Stimulated activated effector memory CD8-positive, alpha-beta T cell treated with anti-CD3 and anti-CD28 coated beads, Interleukin-12 subunit alpha, Interleukin-12 subunit beta, amount 100 ng/mL, for 72 hours (primary cell): ENCODE results near the gene COL27A1.
A peak's percentile ranks its signal among the peaks of the same experiment; 100 is the strongest.

Source experiments
- ATAC-seq: fragments of 150-1000 bp; cut with Tn5 transposase; 2 replicates; pipeline ENCODE4 v1.10.0; 2021
- DNase-seq, 2 donors: peaks; one replicate each; pipeline ENCODE4 v3.0.0; 2021 to 2022; ENCODE audit warnings: low spot score in 2 of 2
- H3K27ac Mint-ChIP-seq: one replicate; pipeline ENCODE4 v1.8.0; 2022; ENCODE audit warnings: mild to moderate bottlenecking, mixed read lengths
- H3K36me3 Mint-ChIP-seq: one replicate; pipeline ENCODE4 v1.8.0; 2022; ENCODE audit warnings: mild to moderate bottlenecking, mixed read lengths
- H3K4me1 Mint-ChIP-seq: one replicate; pipeline ENCODE4 v1.8.0; 2022; ENCODE audit warnings: mixed read lengths
- H3K4me3 Mint-ChIP-seq: one replicate; pipeline ENCODE4 v1.8.0; 2022; ENCODE audit warnings: mild to moderate bottlenecking, mixed read lengths
- H3K9me3 Mint-ChIP-seq: one replicate; pipeline ENCODE4 v1.8.0; 2022; ENCODE audit warnings: mixed read lengths

COL27A1 gene

DNA sequence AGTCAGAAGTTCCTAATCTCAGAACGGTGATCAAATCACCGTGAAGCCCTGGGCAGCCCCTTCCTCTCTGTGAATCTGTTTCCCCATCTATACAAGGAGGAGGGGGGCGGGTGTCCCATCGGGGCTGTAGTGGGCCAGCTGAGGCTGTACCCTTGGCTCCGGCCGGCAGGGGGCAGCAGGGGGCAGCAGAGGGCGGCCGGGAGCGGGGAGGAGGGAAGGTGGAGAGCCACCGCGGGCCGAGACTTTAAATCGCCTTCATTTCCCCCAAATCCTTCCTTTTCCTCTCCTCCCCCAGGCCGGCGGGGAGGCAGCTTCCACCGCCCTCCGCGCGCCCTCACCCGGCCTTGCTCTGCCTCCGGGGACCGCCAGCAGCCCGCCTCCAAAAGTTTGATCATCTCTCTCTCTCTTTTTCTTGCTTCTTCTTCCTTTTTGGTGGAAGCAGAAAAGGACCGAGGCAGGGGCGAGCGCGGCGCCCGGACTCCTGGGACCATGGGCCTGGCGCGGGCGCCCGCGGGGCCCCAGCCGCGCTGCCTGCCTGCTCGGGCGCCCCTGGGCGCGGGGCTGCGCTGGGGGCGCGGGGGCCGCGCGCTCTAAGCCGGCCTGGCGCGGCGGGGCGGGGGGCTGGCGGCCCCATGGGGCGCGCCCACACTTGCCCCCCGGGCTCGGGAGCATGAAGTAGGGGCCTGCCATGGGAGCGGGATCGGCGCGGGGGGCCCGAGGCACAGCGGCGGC, at the start of gene COL27A1:
TSS of gene COL27A1 (plus strand) at position 275 of the 732 bp plus-strand sequence. CDS start at position 689, 414 bp downstream.
- Mint-ChIP-seq H3K9me3 (no peaks in the 10 kb centered on the region), H3K36me3 (no peaks in the 10 kb centered on the region), H3K27ac (peak within 1 kb of the TSS; percentile 30), H3K4me3 (peak within 1 kb of the TSS; percentile 76), H3K4me1 (peaks cover 33% of the 10 kb centered on the region)
- DNase-seq (peak; percentile 86 to 91), ATAC-seq (peak; percentile 85)

DNA sequence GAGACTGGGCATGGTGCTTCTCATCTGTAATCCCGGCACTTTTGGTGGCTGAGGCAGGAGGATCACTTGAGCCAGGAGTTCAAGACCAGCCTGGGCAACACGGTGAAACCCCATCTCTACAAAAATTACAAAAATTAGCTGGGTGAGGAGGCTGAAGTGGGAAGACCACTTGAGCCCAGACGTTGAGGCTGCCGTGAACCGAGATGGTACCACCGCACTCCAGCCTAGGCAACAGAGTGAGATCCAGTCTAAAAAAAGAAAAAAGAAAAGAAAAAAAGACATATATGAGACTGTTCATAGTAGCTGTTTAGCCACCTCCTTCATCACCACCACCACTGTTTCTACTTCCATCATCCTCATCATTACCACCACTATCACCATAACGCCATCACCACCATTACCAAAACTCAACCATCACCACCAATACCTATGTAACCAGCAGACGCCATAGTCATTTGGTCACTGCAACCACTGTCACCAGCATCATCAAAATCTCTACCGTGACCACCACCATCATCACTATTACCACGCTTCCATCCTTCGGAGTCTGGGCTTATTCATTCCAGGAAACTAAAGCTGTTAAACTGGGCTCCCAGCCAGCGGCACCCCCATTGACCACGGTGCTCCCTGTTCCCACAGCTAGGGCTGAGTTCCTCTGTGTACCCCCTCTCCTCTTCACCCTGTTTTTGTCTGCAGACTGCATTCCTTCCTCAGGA, 47.9 kb upstream of the COL27A1 start:
- H3K9me3 Mint-ChIP-seq: no peaks in the 10 kb centered on the region
- peaks cover 9% of the 10 kb centered on the region for H3K4me1 Mint-ChIP-seq
- no peak for DNase-seq
- no peak overlapping the region for H3K4me3 Mint-ChIP-seq
- ATAC-seq: peak; percentile 73
- H3K27ac Mint-ChIP-seq: no peak overlapping the region
- H3K36me3 Mint-ChIP-seq: no peaks in the 10 kb centered on the region

DNA sequence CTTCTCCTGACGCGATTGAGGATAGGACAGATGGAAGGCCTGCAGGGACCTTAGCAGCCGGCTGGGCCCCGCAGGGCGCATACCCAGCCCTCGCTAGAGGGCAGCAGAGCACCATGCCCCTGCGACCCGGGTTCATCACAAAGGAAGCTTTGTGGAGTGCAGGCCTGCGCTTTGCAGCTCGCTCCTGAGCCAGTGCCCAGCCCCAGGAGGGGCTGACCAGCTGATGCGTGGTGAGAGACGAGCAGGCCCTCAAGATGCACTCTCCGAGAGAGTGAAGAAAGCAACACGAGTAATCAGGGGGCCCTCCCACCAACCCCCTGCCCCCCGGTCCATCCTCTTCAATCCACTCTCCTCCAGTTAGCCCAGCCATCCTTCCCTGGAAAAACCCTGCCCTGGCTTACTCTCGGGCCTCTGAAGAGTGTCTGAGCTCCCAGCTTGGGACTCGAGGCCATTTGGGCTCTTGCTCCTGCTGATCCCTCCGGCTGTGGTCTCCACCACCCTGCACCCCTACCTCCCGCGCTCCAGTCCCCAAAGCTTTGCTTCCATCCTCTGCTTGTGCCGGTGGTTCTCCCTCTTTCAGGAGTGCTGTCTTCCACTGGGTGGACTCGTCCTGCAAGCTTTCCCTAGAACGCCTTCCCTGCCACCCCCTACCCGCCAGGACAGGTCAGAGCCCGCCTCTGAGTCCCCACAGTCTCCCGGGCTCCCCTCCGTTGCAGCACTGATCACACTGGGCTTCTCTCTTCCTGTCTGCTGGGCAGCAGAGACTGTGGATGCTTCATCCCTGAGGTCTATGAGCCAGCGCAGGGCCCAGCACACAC, 47.1 kb upstream of the COL27A1 start:
- H3K4me3 Mint-ChIP-seq: no peak overlapping the region
- peak; percentile 87 for ATAC-seq

DNA sequence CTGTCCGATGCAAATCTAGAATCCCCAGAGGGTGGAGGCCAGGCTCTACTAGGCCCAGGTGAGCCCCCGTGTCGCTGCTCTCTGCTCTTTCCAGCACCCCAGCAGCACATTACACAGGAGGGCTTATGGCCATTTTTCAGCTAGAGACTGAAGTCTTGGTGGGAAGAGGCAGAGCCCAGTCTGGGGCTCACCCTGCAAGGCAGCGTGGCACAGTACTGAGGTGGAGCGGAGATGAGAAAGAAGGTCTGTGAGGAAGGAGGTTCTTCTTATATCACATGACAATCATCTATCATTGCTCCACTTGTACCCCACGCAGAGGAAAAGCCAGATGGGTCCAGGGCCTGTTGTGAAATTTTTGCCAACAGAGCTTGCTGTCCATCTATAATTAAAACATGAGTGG, 46.2 kb upstream of the COL27A1 start:
- DNase-seq (no peak), ATAC-seq (no peak)
- H3K36me3 Mint-ChIP-seq: no peaks in the 10 kb centered on the region
- no peak overlapping the region for H3K4me3 Mint-ChIP-seq
- no peak overlapping the region for H3K27ac Mint-ChIP-seq
- peaks cover 9% of the 10 kb centered on the region for H3K4me1 Mint-ChIP-seq
- H3K9me3 Mint-ChIP-seq: no peaks in the 10 kb centered on the region

More for the DNA sequence above, 47.1 kb upstream of the COL27A1 start:
- Mint-ChIP-seq H3K36me3 (no peaks in the 10 kb centered on the region), H3K9me3 (no peaks in the 10 kb centered on the region), H3K4me1 (peaks cover 9% of the 10 kb centered on the region), H3K27ac (no peak overlapping the region)
- DNase-seq: peak; percentile 61 to 81

DNA sequence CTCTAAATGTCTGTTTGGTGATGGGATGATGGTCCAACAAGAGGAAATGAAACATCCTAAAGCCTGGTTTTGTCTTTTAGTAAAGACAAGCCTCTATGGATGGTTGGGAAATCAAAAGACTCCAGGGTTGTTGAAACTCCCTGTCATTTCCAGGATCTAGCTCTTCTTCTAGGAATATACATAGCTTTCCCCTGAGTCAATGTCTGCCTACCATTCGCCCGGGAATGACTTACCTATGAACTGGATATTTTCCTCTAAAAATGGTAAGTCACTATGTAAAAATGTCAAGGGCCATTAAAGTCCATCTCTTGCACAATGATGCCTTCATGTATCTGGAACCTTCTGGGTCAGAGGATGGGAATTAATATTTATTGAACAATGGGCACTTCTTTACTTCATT, 45.2 kb upstream of the COL27A1 start:
- DNase-seq: no peak
- H3K4me1 Mint-ChIP-seq: peaks cover 9% of the 10 kb centered on the region
- no peaks in the 10 kb centered on the region for H3K36me3 Mint-ChIP-seq
- no peaks in the 10 kb centered on the region for H3K9me3 Mint-ChIP-seq
- ATAC-seq: no peak
- H3K27ac Mint-ChIP-seq: peak overlapping the region; percentile 8
- no peak overlapping the region for H3K4me3 Mint-ChIP-seq

DNA sequence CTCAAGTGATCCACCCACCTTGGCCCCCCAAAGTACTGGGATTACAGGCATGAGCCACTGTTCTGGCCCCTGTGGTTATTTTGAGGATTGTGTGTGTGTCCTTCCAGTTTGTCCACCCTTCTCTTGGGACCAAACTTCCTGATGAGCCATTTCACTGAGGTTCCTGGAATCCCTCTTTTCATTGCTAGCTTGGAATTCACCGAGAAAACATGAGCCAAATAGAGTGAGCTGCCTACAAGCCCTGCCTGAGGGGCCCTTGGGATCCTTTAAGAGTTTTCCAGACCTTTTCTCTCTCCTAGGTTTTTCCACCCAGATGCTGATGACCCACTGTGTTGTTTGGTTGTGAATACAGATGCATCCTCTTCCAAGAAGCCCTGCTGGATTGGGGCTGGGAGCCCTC, 43.0 kb upstream of the COL27A1 start:
- Mint-ChIP-seq H3K27ac (no peak overlapping the region), H3K9me3 (no peaks in the 10 kb centered on the region), H3K4me1 (peaks cover 8% of the 10 kb centered on the region), H3K4me3 (no peak overlapping the region), H3K36me3 (no peaks in the 10 kb centered on the region)
- ATAC-seq (no peak), DNase-seq (no peak)

DNA sequence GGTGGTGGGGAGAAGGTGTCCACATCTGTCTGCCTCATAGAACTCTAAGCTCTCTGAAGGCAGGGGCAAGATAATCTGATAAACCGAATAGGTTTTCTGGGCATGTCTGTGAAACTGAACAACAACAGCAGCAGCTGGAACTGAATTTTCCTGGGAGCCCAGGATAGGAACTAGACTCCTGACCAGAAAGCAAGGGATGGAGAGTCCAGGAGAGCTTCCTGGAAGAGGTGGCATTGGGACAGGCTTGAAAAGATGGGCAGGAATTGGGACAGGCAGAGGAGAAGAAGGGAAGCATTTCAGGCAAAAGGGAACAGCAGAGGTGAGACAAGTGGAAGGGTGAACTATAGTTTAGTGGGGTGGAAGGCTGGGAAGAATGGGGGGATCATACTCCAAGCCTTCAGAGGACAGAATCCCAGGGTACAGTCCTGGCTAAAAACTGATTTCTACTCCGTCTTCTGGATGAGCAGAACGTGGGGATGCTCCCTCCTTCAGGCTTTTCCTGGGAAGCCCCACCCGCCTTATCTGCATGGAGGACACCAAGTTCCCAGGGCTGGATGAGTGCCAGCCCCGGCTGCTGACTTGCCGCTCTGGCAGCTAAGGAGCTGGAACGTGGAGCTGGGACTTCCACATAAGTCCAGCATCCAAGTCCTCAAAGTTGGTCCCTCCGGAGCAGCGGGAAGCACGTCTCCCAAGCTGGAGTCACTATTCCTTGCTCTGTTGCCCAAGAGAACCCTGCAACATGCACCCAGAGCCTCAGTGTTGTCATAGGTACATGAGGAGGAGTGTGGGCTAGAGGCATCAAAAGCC, 42.4 kb upstream of the COL27A1 start:
- H3K36me3 Mint-ChIP-seq: no peaks in the 10 kb centered on the region
- peaks cover 1% of the 10 kb centered on the region for H3K4me1 Mint-ChIP-seq
- H3K27ac Mint-ChIP-seq: no peak overlapping the region
- ATAC-seq (no peak), DNase-seq (no peak)
- no peaks in the 10 kb centered on the region for H3K9me3 Mint-ChIP-seq
- H3K4me3 Mint-ChIP-seq: no peak overlapping the region

- no peaks in the 10 kb centered on the region for H3K4me1 Mint-ChIP-seq
- DNase-seq: no peak
Measured at GRCh38 chr9:114114364-114114763, 41.0 kb upstream of the COL27A1 start.

GRCh38 chr9:114115654-114116125, 39.6 kb upstream of the COL27A1 start:
- Mint-ChIP-seq H3K4me1 (no peaks in the 10 kb centered on the region), H3K9me3 (no peaks in the 10 kb centered on the region), H3K36me3 (no peaks in the 10 kb centered on the region), H3K27ac (no peak overlapping the region), H3K4me3 (no peak overlapping the region)
- ATAC-seq: no peak
- DNase-seq: no peak

More at GRCh38 chr9:114114364-114114763, 41.0 kb upstream of the COL27A1 start:
- Mint-ChIP-seq H3K9me3 (no peaks in the 10 kb centered on the region), H3K4me3 (no peak overlapping the region), H3K27ac (no peak overlapping the region), H3K36me3 (no peaks in the 10 kb centered on the region)
- ATAC-seq: no peak

- no peak for ATAC-seq
- no peaks in the 10 kb centered on the region for H3K9me3 Mint-ChIP-seq
- H3K36me3 Mint-ChIP-seq: no peaks in the 10 kb centered on the region
- H3K4me3 Mint-ChIP-seq: no peak overlapping the region
- DNase-seq: no peak
- H3K27ac Mint-ChIP-seq: no peak overlapping the region
- H3K4me1 Mint-ChIP-seq: no peaks in the 10 kb centered on the region
Measured at GRCh38 chr9:114116126-114116747, 39.1 kb upstream of the COL27A1 start.

DNA sequence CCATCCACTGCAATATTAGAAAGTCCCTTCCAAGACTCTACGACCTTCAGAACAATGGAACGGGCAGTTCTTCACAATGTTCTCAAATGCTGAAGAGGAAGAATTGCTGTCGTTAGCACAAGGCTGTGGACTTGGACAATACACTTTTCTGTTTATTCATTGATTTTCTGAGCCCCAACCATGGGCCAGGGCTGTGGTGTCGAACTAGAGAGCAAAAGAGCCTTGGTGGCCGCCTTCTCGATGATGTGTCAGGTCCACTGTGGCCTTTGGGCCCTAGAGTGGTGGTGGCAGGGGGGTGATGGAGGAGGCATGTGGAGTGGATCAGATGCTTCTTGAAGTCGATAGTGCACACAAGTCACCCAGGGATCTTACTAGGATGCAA, 37.7 kb upstream of the COL27A1 start:
- H3K4me3 Mint-ChIP-seq: no peak overlapping the region
- H3K4me1 Mint-ChIP-seq: no peaks in the 10 kb centered on the region
- DNase-seq (no peak), ATAC-seq (no peak)
- H3K9me3 Mint-ChIP-seq: no peaks in the 10 kb centered on the region
- H3K27ac Mint-ChIP-seq: no peak overlapping the region
- no peaks in the 10 kb centered on the region for H3K36me3 Mint-ChIP-seq

GRCh38 chr9:114117996-114118830, 37.1 kb upstream of the COL27A1 start:
- Mint-ChIP-seq H3K27ac (no peak overlapping the region), H3K36me3 (no peaks in the 10 kb centered on the region), H3K4me3 (no peak overlapping the region), H3K9me3 (no peaks in the 10 kb centered on the region), H3K4me1 (no peaks in the 10 kb centered on the region)
- ATAC-seq: no peak
- DNase-seq: no peak

DNA sequence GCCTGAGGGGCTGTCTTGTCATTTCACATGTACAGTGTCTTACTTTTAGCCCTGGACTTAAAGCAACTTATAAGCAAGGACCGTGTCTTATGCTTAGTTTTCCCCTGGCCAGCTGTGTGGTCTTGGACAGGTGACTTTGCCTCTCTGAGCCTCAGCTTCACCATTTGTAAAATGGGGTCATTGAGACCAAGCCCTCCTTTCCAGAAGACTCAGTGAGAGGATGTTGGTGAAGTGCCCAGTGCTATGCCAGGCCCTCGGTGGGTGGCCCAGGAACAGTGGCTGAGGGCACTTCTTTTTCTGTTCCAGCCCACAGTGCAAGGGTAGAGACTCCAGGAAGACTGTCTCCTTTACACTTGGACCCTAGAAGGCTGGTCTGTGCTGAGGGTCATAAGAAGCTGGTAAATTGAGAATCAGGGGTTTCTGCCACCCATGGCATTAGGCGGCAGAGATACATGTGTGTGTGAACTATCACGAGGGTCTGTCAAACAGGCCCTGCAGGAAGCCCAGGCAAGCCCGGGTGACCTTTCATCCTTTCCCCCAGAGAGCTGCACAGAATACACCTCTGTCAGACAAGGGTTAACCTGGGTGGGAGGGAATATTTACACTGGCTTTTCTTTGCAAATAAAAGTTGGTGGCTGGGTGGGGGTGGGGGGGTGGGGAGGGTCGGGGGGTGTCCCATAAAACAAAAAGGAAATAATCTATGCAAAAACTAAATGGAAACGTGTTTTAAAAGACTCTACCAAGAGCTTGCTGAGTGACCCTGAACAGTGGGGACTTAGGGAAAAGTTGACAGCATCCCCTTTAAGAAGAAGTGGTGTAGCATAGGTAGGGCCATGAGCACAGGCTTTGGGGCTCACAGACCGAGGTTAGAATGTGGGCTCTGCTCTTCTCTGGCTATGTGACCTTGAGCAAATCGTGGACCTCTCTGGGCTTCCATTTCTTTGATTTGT, 35.8 kb upstream of the COL27A1 start:
- Mint-ChIP-seq H3K27ac (no peak overlapping the region), H3K4me1 (no peaks in the 10 kb centered on the region), H3K36me3 (no peaks in the 10 kb centered on the region), H3K4me3 (no peak overlapping the region), H3K9me3 (no peaks in the 10 kb centered on the region)
- DNase-seq: no peak
- no peak for ATAC-seq
